ENCODE measurements around the gene NOS1.

Gene NOS1

GRCh38 chr12:117361347-117361751 is at the start of gene NOS1:
NOS1 (minus strand) TSS chr12:117361626; CDS start chr12:117331069, 30,557 bp downstream.
- TF ChIP-seq GATA3 (IDR thresholded peaks at IDR 0.05; ENCODE audit: low read depth, low read length) (no peak), GATA2 (IDR thresholded peaks at IDR 0.05; ENCODE audit: low read depth, low read length) (no peak)

- TF ChIP-seq GATA3 (IDR thresholded peaks at IDR 0.05; ENCODE audit: low read depth, low read length): no peak
These were observed 47.9 kb upstream of the NOS1 start for GRCh38 chr12:117409286-117409685.

DNA sequence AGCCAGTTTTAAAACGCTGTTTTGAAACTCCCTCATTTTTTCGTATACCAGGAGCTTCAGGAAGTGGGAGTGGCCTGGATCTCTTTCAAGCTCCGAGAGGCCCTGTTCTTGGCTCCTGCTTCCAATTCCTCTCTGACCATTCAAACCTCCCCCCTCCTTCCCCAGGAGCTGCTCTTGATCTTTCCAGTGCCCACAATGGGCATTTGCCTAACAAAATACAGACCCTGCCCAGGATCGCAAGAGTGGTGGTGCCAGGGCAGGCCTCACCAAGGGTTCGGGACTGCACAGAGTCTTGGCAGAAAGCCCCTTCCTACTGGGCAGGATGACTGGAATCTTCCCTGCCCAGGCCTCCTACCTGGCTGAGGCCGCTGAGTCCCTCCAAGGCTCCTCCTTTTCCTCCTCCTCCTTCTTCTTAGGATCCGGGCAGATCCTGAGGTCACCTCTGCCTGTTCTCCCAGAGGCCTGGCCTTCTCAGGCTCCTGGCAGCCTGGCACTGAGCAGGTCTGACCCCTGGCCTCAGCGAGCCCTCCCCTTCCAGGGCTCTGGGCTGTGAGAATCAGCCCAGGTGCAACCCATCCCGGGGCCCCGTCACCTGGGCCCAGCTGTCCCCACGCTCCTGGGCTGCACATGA is 46.9 kb upstream of the NOS1 start:
- TF ChIP-seq GATA2 (IDR thresholded peaks at IDR 0.05; ENCODE audit: low read depth, low read length) (no peak), GATA3 (IDR thresholded peaks at IDR 0.05; ENCODE audit: low read depth, low read length) (no peak)

DNA sequence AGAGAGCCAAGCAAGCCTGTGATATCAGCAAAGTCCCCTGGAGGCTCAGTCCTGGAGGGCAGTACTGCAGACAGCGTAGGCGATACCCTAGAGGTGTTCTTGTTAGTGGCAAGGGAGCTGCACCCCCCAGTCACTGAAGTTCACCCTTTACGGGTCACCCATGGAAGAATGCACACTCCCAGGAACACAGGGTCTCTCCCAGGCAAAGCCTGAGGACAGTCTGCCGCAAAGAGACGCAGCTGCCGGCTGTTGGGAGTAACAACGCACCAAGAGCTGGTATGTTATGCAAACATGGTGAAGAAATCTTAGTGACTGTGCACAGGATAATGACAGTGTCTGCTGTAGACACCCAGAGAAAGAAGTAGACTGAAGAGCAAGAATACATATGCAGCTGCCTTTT is 43.5 kb upstream of the NOS1 start:
- TF ChIP-seq GATA3 (IDR thresholded peaks at IDR 0.05; ENCODE audit: low read depth, low read length) (no peak), GATA2 (IDR thresholded peaks at IDR 0.05; ENCODE audit: low read depth, low read length) (no peak)

DNA sequence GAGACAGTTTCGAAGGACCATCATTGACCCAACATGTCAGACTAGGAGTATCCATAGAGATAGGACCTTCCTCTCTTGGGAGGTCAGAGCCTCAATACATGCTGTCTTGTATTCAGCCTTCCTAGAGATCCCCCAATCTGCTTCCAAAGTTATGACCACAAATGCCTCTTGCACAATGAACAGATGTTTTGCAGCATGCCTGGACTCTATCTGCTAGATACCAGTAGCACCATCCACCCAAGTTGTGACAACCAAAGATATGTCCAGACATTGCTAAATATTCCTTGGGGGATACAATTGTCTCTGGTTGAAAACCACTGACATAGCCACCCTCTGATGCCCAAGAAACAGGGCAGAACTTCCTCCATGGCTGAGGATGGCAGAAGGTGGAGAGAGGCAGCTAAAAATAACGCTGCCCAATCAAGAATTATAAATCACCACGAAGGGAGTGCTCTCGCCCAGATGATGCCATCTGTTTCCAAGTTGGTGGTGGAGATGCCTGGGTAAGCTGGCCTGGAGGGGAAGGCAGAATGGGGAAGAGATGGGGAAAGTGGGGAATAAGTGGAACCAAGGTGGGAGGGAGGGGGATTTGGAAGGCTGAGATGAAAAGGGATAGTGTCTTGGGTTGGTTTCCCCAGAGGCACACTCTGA is 42.9 kb upstream of the NOS1 start:
- TF ChIP-seq GATA2 (IDR thresholded peaks at IDR 0.05; ENCODE audit: low read depth, low read length) (no peak), GATA3 (IDR thresholded peaks at IDR 0.05; ENCODE audit: low read depth, low read length) (no peak)

- TF ChIP-seq GATA2 (IDR thresholded peaks at IDR 0.05; ENCODE audit: low read depth, low read length) (no peak), GATA3 (IDR thresholded peaks at IDR 0.05; ENCODE audit: low read depth, low read length) (no peak)
These were observed 42.2 kb upstream of the NOS1 start for GRCh38 chr12:117403586-117404139.

GRCh38 chr12:117402363-117402762 is 40.9 kb upstream of the NOS1 start:
- TF ChIP-seq GATA3 (IDR thresholded peaks at IDR 0.05; ENCODE audit: low read depth, low read length) (no peak), GATA2 (IDR thresholded peaks at IDR 0.05; ENCODE audit: low read depth, low read length) (no peak)

DNA sequence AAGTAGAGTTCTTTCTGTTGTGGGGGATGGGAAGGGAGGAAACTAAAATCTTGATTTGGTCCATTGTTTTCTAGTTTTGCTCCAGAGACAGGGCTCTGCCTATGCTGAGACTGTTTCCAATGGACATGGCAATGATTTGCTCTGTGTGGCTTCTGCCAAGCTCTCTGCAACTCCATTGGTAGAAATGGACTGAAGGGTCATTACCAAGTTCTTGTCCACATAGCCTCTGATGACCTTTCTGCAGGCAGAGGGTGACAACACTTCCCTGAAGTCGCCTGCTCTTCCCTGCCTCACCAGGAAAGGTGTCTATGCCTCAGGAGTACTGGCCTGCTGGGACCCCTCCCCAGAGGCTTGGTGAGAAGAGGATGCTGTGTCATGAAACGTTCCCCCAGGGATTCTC is 39.5 kb upstream of the NOS1 start:
- TF ChIP-seq GATA2 (IDR thresholded peaks at IDR 0.05; ENCODE audit: low read depth, low read length) (no peak), GATA3 (IDR thresholded peaks at IDR 0.05; ENCODE audit: low read depth, low read length) (no peak)

GRCh38 chr12:117395766-117396165 is 34.3 kb upstream of the NOS1 start:
- TF ChIP-seq GATA3 (IDR thresholded peaks at IDR 0.05; ENCODE audit: low read depth, low read length) (no peak), GATA2 (IDR thresholded peaks at IDR 0.05; ENCODE audit: low read depth, low read length) (no peak)

- TF ChIP-seq GATA3 (IDR thresholded peaks at IDR 0.05; ENCODE audit: low read depth, low read length): no peak
- no peak for TF ChIP-seq GATA2 (IDR thresholded peaks at IDR 0.05; ENCODE audit: low read depth, low read length)
These were observed 33.1 kb upstream of the NOS1 start for GRCh38 chr12:117394491-117394890.

- TF ChIP-seq GATA3 (IDR thresholded peaks at IDR 0.05; ENCODE audit: low read depth, low read length): no peak
- no peak for TF ChIP-seq GATA2 (IDR thresholded peaks at IDR 0.05; ENCODE audit: low read depth, low read length)
These were observed 32.2 kb upstream of the NOS1 start for GRCh38 chr12:117393656-117394055.

GRCh38 chr12:117390866-117391265 is 29.4 kb upstream of the NOS1 start:
- TF ChIP-seq GATA3 (IDR thresholded peaks at IDR 0.05; ENCODE audit: low read depth, low read length) (no peak), GATA2 (IDR thresholded peaks at IDR 0.05; ENCODE audit: low read depth, low read length) (no peak)

DNA sequence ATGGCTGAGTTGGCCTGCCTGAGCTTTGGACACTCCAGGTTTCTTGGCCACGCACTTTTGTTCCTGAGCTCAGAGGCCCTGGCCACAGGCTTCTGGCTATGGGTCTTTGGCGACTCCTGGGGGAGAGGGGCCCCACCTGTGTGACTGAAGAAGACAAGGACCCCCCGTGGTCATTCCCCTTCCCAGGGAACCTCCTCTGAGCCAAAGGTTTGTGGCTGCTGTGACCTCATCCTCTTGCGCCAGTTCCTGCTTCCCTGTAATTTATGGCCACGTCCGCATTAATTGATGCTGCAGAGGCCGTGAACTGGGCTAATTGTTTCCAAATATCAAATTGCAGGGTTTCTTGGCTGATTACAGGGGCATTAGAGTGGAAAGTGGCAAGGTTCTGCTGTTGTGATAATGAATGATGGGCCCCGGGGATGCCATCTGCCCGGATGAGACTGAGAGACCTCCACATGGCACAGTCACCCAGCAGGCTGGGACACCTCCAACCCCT is 27.6 kb upstream of the NOS1 start:
- TF ChIP-seq GATA3 (IDR thresholded peaks at IDR 0.05; ENCODE audit: low read depth, low read length): no peak
- peak; percentile 40; the same call in 1 of the 2 replicates for TF ChIP-seq GATA2 (IDR thresholded peaks at IDR 0.05; ENCODE audit: low read depth, low read length)

- TF ChIP-seq GATA3 (IDR thresholded peaks at IDR 0.05; ENCODE audit: low read depth, low read length): no peak
- no peak for TF ChIP-seq GATA2 (IDR thresholded peaks at IDR 0.05; ENCODE audit: low read depth, low read length)
These were observed 26.4 kb upstream of the NOS1 start for GRCh38 chr12:117387832-117388231.

GRCh38 chr12:117384735-117385134 is 23.3 kb upstream of the NOS1 start:
- TF ChIP-seq GATA2 (IDR thresholded peaks at IDR 0.05; ENCODE audit: low read depth, low read length): no peak
- TF ChIP-seq GATA3 (IDR thresholded peaks at IDR 0.05; ENCODE audit: low read depth, low read length): no peak

Measured in SH-SY5Y (cell line).